NOMO-1 treated with DMSO at 0.1 percent for 48 hours (cell line): ENCODE data around the gene KATNA1.

Experiments
- DNase-seq: peaks from one replicate; lab custom pipeline; 2025; ENCODE audit not compliant: unreplicated experiment; lab: John Stamatoyannopoulos, UW

KATNA1 gene

GRCh38 chr6:149614337-149614736 is 34.2 kb downstream of the KATNA1 start:
- DNase-seq: no peak

GRCh38 chr6:149608381-149608982 is 40.0 kb downstream of the KATNA1 start:
- no peak for DNase-seq

- no peak for DNase-seq
These were observed 48.0 kb downstream of the KATNA1 start for GRCh38 chr6:149600508-149600907.

GRCh38 chr6:149593408-149593807 is 55.1 kb downstream of the KATNA1 start:
- DNase-seq: no peak

- DNase-seq: no peak
These were observed 55.5 kb downstream of the KATNA1 start for GRCh38 chr6:149592983-149593382.

GRCh38 chr6:149586149-149586548 is 62.4 kb downstream of the KATNA1 start:
- no peak for DNase-seq

- no peak for DNase-seq
These were observed 67.2 kb downstream of the KATNA1 start for GRCh38 chr6:149581349-149581748.

GRCh38 chr6:149580880-149581279 is 67.6 kb downstream of the KATNA1 start:
- no peak for DNase-seq

- no peak for DNase-seq
These were observed 80.4 kb downstream of the KATNA1 start for GRCh38 chr6:149567945-149568585.

GRCh38 chr6:149567194-149567586 is 81.3 kb downstream of the KATNA1 start:
- DNase-seq: no peak

- DNase-seq: peak; percentile 37
These were observed 81.9 kb downstream of the KATNA1 start for GRCh38 chr6:149566410-149567193.

- DNase-seq: peak; percentile 84
These were observed 82.7 kb downstream of the KATNA1 start, which contains the start of gene GINM1 for GRCh38 chr6:149565527-149566409. Gene GINM1, plus strand, starts transcription at chr6:149566375. Its CDS starts 40 bp downstream, at chr6:149566415.

- DNase-seq: no peak
These were observed 84.6 kb downstream of the KATNA1 start for GRCh38 chr6:149563928-149564325.

- DNase-seq: no peak
These were observed 85.1 kb downstream of the KATNA1 start for GRCh38 chr6:149563203-149563927.

GRCh38 chr6:149560736-149561135 is 87.8 kb downstream of the KATNA1 start:
- DNase-seq: no peak

GRCh38 chr6:149559389-149559788 is 89.1 kb downstream of the KATNA1 start:
- DNase-seq: no peak

- DNase-seq: no peak
These were observed 90.5 kb downstream of the KATNA1 start for GRCh38 chr6:149558029-149558428.

GRCh38 chr6:149551920-149552319 is 96.6 kb downstream of the KATNA1 start:
- DNase-seq: no peak

GRCh38 chr6:149545754-149546471 is 102.6 kb downstream of the KATNA1 start, which contains the start of gene PPIL4:
Gene PPIL4, minus strand, starts transcription at chr6:149546043. Its CDS starts 38 bp downstream, at chr6:149546005.
- DNase-seq: peak; percentile 93
